Activated naive CD8-positive, alpha-beta T cell treated with anti-CD3 and anti-CD28 coated beads, Interleukin-2, amount 10 ng/mL, durations not matched to agents 7 days and 5 days (primary cell): ENCODE data around the gene CLDN19. TPM values are rescaled to one million over a fixed set of nuclear protein-coding genes. Genes with fewer than 3 reads are reported as not detected.
"Not testable (repeated sequence)": the region's sequence is repeated elsewhere in the genome, so short reads cannot be mapped to it uniquely, and the experiment has no call there.

ENCODE experiments used
- ATAC-seq: fragments of 150-1000 bp; cut with Tn5 transposase; one replicate; pipeline ENCODE4 v1.10.0; 2021; ENCODE audit warnings: low read depth, moderate library complexity
- POLR2A ChIA-PET: fragments of 350-600 bp; sonication (Branson Sonifier 250); formaldehyde crosslinking; loops from one replicate; lab custom pipeline; 2021; ENCODE audit warnings: antibody characterized with exemption; lab: Charles Lee
- DNase-seq: peaks from one replicate; pipeline ENCODE4 v3.0.0; 2021
- H3K27ac Mint-ChIP-seq: one replicate; pipeline ENCODE4 v1.8.0; 2022; ENCODE audit warnings: mild to moderate bottlenecking, mixed read lengths
- H3K27me3 Mint-ChIP-seq: one replicate; pipeline ENCODE4 v1.8.0; 2022; ENCODE audit warnings: mild to moderate bottlenecking, moderate library complexity, mixed read lengths
- H3K36me3 Mint-ChIP-seq: one replicate; pipeline ENCODE4 v1.8.0; 2021; ENCODE audit warnings: mild to moderate bottlenecking, mixed read lengths
- H3K4me1 Mint-ChIP-seq: one replicate; pipeline ENCODE4 v1.8.0; 2021; ENCODE audit warnings: mixed read lengths
- H3K4me3 Mint-ChIP-seq: one replicate; pipeline ENCODE4 v1.8.0; 2022; ENCODE audit warnings: mild to moderate bottlenecking, moderate library complexity, mixed read lengths
- H3K9me3 Mint-ChIP-seq: one replicate; pipeline ENCODE4 v1.8.0; 2021; ENCODE audit warnings: mixed read lengths
- total RNA-seq, 2 experiments: library from RNA; stranded (reverse); gene quantifications; one replicate each; pipeline ENCODE4 v1.2.3, GENCODE V29; 2021

The CLDN19 gene
- total RNA-seq, 2 experiments from 2014 or later: not detected

- Mint-ChIP-seq H3K27me3 (no peaks in the 10 kb centered on the region), H3K36me3 (no peaks in the 10 kb centered on the region), H3K27ac (no peak overlapping the region), H3K4me3 (no peak overlapping the region), H3K9me3 (no peaks in the 10 kb centered on the region), H3K4me1 (peaks cover 9% of the 10 kb centered on the region)
- POLR2A ChIA-PET: no interaction called here
- ATAC-seq (no peak), DNase-seq (no peak)
These were observed 6.4 kb downstream of the CLDN19 start for GRCh38 chr1:42733415-42734200.

- POLR2A ChIA-PET: no interaction called here
- no peak overlapping the region for H3K27ac Mint-ChIP-seq
- no peak for DNase-seq
- ATAC-seq: no peak
- H3K4me3 Mint-ChIP-seq: no peak overlapping the region
- peaks cover 8% of the 10 kb centered on the region for H3K4me1 Mint-ChIP-seq
- H3K27me3 Mint-ChIP-seq: no peaks in the 10 kb centered on the region
- H3K9me3 Mint-ChIP-seq: no peaks in the 10 kb centered on the region
- no peaks in the 10 kb centered on the region for H3K36me3 Mint-ChIP-seq
These were observed 7.8 kb downstream of the CLDN19 start for GRCh38 chr1:42732126-42732680.

GRCh38 chr1:42731585-42731984 is 8.5 kb downstream of the CLDN19 start:
- POLR2A ChIA-PET: no interaction called here
- no peak for DNase-seq

GRCh38 chr1:42730988-42731387 is 9.0 kb downstream of the CLDN19 start:
- Mint-ChIP-seq H3K4me1 (peaks cover 3% of the 10 kb centered on the region), H3K27me3 (no peaks in the 10 kb centered on the region), H3K9me3 (no peaks in the 10 kb centered on the region), H3K27ac (no peak overlapping the region), H3K36me3 (no peaks in the 10 kb centered on the region), H3K4me3 (no peak overlapping the region)
- POLR2A ChIA-PET: interaction anchor here (0.5 kb wide), 1 partner anchor 155 kb away, joined by 4 read pairs; no protein-coding TSS in a partner anchor
- no peak for DNase-seq
- no peak for ATAC-seq

More at GRCh38 chr1:42731585-42731984, 8.5 kb downstream of the CLDN19 start:
- no peak overlapping the region for H3K4me3 Mint-ChIP-seq
- H3K9me3 Mint-ChIP-seq: no peaks in the 10 kb centered on the region
- H3K36me3 Mint-ChIP-seq: no peaks in the 10 kb centered on the region
- H3K27me3 Mint-ChIP-seq: no peaks in the 10 kb centered on the region
- H3K4me1 Mint-ChIP-seq: peaks cover 3% of the 10 kb centered on the region
- no peak overlapping the region for H3K27ac Mint-ChIP-seq
- ATAC-seq: no peak

- no peak for DNase-seq
- POLR2A ChIA-PET: no interaction called here
- H3K36me3 Mint-ChIP-seq: no peaks in the 10 kb centered on the region
These were observed 10.0 kb downstream of the CLDN19 start for GRCh38 chr1:42730002-42730401.

GRCh38 chr1:42725820-42726219 is 14.2 kb downstream of the CLDN19 start:
- not testable (repeated sequence) for H3K27me3 Mint-ChIP-seq, H3K9me3 Mint-ChIP-seq, H3K4me1 Mint-ChIP-seq, H3K36me3 Mint-ChIP-seq, DNase-seq, H3K4me3 Mint-ChIP-seq, H3K27ac Mint-ChIP-seq, ATAC-seq
- POLR2A ChIA-PET: interaction anchor here (0.7 to 1.1 kb wide), 2 partner anchors 24 to 68 kb away, joined by 4 read pairs; no protein-coding TSS in a partner anchor

More at GRCh38 chr1:42730002-42730401, 10.0 kb downstream of the CLDN19 start:
- no peak for ATAC-seq
- Mint-ChIP-seq H3K4me1 (peaks cover 3% of the 10 kb centered on the region), H3K9me3 (no peaks in the 10 kb centered on the region), H3K27me3 (peaks cover 2% of the 10 kb centered on the region), H3K4me3 (no peak overlapping the region), H3K27ac (no peak overlapping the region)

- no peak for DNase-seq
- peaks cover 3% of the 10 kb centered on the region for H3K36me3 Mint-ChIP-seq
- no peaks in the 10 kb centered on the region for H3K4me1 Mint-ChIP-seq
- no peak for ATAC-seq
- POLR2A ChIA-PET: interaction anchor here (0.7 kb wide), 1 partner anchor 993 kb away, joined by 3 read pairs; no protein-coding TSS in a partner anchor
- H3K27me3 Mint-ChIP-seq: peaks cover 8% of the 10 kb centered on the region
- no peak overlapping the region for H3K4me3 Mint-ChIP-seq
- H3K9me3 Mint-ChIP-seq: no peaks in the 10 kb centered on the region
- no peak overlapping the region for H3K27ac Mint-ChIP-seq
These were observed 16.5 kb downstream of the CLDN19 start for GRCh38 chr1:42723511-42723910.

- H3K9me3 Mint-ChIP-seq, ATAC-seq, H3K27me3 Mint-ChIP-seq, H3K4me3 Mint-ChIP-seq, DNase-seq, H3K27ac Mint-ChIP-seq, H3K4me1 Mint-ChIP-seq, POLR2A ChIA-PET: not testable (repeated sequence)
- H3K36me3 Mint-ChIP-seq: peaks cover 12% of the 10 kb centered on the region
These were observed 17.6 kb downstream of the CLDN19 start for GRCh38 chr1:42722403-42722802.

- ATAC-seq (no peak), DNase-seq (no peak)
- Mint-ChIP-seq H3K27me3 (peaks cover 8% of the 10 kb centered on the region), H3K4me3 (no peak overlapping the region), H3K9me3 (no peaks in the 10 kb centered on the region), H3K36me3 (peaks cover 15% of the 10 kb centered on the region), H3K27ac (no peak overlapping the region), H3K4me1 (no peaks in the 10 kb centered on the region)
- POLR2A ChIA-PET: no interaction called here
These were observed 18.1 kb downstream of the CLDN19 start for GRCh38 chr1:42721926-42722325.

GRCh38 chr1:42720868-42721267 is 19.2 kb downstream of the CLDN19 start:
- no peak overlapping the region for H3K4me3 Mint-ChIP-seq
- H3K9me3 Mint-ChIP-seq: no peaks in the 10 kb centered on the region
- no peaks in the 10 kb centered on the region for H3K4me1 Mint-ChIP-seq
- no peak for ATAC-seq
- no peak for DNase-seq
- peaks cover 23% of the 10 kb centered on the region for H3K36me3 Mint-ChIP-seq
- no peak overlapping the region for H3K27ac Mint-ChIP-seq
- POLR2A ChIA-PET: no interaction called here
- peaks cover 7% of the 10 kb centered on the region for H3K27me3 Mint-ChIP-seq

GRCh38 chr1:42714441-42714840 is 25.6 kb downstream of the CLDN19 start:
- DNase-seq, ATAC-seq, POLR2A ChIA-PET, H3K4me1 Mint-ChIP-seq, H3K27ac Mint-ChIP-seq, H3K27me3 Mint-ChIP-seq, H3K4me3 Mint-ChIP-seq: not testable (repeated sequence)
- Mint-ChIP-seq H3K9me3 (peaks cover 12% of the 10 kb centered on the region), H3K36me3 (peaks cover 73% of the 10 kb centered on the region)

GRCh38 chr1:42713293-42713692 is 26.7 kb downstream of the CLDN19 start:
- H3K9me3 Mint-ChIP-seq: peaks cover 12% of the 10 kb centered on the region
- no peaks in the 10 kb centered on the region for H3K27me3 Mint-ChIP-seq
- ATAC-seq: no peak
- H3K4me3 Mint-ChIP-seq: no peak overlapping the region
- no peak for DNase-seq
- H3K27ac Mint-ChIP-seq: no peak overlapping the region
- H3K36me3 Mint-ChIP-seq: peaks cover 78% of the 10 kb centered on the region
- POLR2A ChIA-PET: no interaction called here
- peaks cover 6% of the 10 kb centered on the region for H3K4me1 Mint-ChIP-seq

GRCh38 chr1:42712808-42713207 is 27.2 kb downstream of the CLDN19 start:
- POLR2A ChIA-PET, H3K27me3 Mint-ChIP-seq, H3K4me3 Mint-ChIP-seq, ATAC-seq, H3K4me1 Mint-ChIP-seq, H3K27ac Mint-ChIP-seq, DNase-seq: not testable (repeated sequence)
- Mint-ChIP-seq H3K9me3 (peaks cover 12% of the 10 kb centered on the region), H3K36me3 (peaks cover 79% of the 10 kb centered on the region)
